Eye (tissue), 1 donor: ENCODE results near the gene BUD31.

Experiments used
- DNase-seq: peaks from one replicate; pipeline ENCODE4 v3.0.0-alpha.2; 2015

Gene BUD31

GRCh38 chr7:99438573-99439480 lies 30.1 kb downstream of the BUD31 start, which contains the start of the genes CPSF4 and PTCD1:
TSS of gene CPSF4 (plus strand) at chr7:99438943. CDS start at chr7:99439083, 140 bp downstream.
TSS of gene PTCD1 (minus strand) at chr7:99438798. CDS start at chr7:99435242, 3,556 bp downstream.
- peak; percentile 97 for DNase-seq

GRCh38 chr7:99440195-99440594 lies 31.4 kb downstream of the BUD31 start:
- DNase-seq, result no peak

DNA sequence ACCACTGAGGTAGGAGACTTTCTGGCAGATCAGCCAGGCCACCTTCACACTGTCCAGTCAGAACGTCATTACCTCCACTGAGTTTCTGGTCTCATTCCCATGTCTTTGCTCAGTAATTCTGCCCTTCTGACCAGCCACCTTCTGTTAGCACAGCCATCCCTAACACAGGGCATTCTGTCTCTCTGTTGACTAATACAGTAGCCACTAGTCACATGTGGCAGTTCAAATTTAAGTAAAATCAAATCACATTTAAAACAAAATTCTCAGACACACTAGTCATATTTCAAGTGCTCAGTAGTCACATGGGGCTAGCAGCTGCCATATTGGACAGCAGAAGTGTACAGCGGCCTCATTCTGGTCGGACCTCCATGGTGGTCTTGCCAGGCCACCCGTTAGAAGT lies 37.3 kb downstream of the BUD31 start:
- DNase-seq, result no peak

DNA sequence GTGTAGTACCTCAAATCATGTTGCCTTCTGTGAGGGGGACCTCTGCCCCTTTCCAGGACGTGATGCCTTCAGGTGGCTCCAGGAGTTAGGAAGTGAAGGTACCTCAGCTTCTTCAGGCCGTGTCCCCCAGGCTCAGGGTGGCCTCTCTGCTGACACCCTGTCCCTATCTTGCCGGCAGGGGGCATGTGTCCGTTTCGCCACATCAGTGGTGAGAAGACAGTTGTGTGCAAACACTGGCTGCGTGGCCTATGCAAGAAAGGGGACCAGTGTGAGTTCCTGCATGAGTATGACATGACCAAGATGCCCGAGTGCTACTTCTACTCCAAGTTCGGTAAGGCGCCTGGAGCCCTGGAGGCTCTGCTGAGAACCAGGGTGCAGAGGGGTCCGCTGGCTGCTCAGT lies 39.2 kb downstream of the BUD31 start:
- no peak for DNase-seq

DNA sequence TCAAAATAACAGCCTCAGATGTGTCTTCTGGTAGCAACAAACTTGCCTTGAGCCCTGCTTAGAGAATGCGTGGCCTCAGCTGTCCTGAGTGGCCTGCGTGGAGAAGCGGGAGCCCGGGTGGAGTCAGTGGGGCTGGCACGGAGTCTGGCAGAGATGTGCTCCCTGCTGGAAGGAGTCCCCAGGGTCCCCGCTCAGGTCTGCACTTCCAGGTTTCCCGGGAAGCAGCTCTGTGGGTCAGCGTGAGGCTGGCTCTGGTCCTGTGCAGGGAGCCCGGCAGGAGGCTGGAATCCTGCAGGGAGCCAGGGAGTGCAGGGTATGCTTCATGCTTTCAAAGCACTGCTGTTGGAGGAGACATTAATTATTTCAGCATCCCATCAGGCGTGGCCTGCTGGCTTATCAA lies 40.1 kb downstream of the BUD31 start:
- no peak for DNase-seq

DNA sequence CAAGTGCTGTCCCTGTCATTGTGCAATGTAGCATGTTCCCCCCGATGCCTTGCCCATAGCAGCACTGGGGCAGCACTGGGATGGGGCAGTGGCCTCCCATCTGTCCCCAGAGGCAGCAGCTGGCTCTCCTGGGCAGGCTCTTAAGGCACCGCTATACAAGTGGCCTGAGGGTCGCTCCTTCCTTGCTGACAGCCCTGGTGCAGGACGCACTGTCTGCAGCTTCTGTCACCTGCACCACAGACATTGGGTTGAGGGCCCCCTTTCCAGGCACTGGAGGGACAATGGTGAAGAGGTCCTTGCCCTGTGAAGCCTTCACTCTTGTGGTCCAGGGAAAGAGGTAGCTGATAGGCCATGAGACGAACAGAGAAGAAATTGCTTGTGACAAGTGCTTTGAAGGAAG lies 40.6 kb downstream of the BUD31 start:
- no peak for DNase-seq

GRCh38 chr7:99451936-99452335 lies 43.2 kb downstream of the BUD31 start:
- DNase-seq, result no peak

DNA sequence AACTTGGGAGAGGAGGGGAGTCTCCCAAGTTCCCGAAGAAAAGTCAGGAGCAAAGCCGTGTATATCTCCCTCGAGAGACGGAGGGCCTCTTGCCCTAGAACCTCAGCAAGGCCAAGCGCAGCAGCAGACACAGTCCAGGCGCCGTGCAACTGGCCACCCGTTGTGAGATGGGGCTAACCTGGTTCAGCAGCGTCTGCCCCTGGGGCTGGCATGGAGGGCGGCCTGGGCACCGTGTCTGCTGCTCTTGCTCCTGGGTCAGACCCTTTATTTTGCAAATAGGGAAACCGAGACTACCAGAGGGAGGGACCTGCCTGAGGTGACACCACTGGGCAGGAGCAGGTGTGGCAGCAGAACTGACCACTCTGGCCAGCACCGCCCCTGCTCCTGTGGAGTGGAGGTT lies 43.8 kb downstream of the BUD31 start:
- no peak for DNase-seq

- DNase-seq, result no peak
Observed at GRCh38 chr7:99453105-99453504, 44.3 kb downstream of the BUD31 start.

DNA sequence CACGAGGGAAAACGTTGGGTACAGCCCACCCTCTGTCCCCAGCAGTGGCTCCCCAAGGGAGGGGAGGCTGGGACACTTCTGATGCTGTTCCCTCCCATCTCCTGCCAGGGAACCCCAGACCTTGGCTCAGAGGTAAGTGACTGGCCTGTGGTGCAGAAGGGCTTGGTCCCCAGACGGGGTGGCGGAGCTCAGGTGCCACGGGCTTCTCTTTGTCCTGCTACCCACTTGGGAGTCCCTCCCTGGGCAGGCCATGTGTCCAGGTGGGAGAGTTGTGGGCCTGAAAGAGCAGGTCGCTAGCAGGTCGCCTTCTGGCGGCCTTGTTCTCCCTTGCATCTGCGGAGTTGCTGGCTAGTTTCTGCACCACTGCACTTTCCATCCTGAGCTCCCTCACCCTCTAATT lies 47.1 kb downstream of the BUD31 start:
- DNase-seq, result no peak

DNA sequence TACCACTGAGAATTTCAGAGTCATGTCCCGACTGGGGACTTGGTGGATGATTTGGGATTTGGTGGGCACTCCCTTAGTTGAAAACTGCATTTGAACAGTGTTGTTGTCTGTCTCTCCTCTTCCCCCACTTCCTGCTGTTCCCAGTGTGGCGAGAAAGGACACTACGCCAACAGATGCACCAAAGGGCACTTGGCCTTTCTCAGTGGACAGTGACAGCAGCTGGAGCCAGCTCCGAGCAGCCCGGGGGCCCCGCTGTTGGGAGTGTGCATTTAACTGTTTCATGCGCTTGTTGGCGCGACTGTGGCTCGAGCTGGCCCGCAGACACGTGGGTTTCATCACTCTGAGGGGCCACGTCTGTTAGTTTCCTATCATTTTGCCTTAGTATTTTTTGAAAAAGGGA lies 47.5 kb downstream of the BUD31 start:
- no peak for DNase-seq

DNA sequence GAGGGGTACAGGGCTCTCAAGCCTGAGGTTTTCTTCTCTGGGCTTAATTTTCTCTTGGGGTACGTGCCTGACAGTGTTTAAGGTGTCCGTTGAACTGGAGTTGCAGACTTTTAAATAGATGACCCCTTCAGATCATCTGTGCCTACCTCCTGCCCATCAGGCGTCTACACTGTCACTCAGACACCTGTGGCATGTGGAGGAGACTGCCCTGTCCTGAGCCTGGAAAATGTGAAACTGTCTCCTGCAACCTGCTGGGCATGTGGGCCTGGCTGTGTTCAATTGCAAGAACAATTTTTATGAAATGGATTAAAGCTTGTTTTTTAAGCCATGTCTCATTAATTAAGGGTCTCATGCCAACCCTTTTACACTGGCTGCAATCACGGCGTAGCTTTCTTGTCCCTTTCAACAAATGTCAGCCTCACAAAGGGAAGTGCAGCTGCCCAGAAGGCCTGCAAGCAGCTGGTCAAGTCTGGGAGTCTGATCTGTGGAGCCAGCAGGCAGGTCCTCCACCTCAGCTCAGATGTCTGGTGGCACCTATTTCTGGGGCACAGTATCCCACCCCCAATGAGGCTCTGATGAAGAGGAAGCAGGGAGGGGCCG lies 48.4 kb downstream of the BUD31 start:
- no peak for DNase-seq

DNA sequence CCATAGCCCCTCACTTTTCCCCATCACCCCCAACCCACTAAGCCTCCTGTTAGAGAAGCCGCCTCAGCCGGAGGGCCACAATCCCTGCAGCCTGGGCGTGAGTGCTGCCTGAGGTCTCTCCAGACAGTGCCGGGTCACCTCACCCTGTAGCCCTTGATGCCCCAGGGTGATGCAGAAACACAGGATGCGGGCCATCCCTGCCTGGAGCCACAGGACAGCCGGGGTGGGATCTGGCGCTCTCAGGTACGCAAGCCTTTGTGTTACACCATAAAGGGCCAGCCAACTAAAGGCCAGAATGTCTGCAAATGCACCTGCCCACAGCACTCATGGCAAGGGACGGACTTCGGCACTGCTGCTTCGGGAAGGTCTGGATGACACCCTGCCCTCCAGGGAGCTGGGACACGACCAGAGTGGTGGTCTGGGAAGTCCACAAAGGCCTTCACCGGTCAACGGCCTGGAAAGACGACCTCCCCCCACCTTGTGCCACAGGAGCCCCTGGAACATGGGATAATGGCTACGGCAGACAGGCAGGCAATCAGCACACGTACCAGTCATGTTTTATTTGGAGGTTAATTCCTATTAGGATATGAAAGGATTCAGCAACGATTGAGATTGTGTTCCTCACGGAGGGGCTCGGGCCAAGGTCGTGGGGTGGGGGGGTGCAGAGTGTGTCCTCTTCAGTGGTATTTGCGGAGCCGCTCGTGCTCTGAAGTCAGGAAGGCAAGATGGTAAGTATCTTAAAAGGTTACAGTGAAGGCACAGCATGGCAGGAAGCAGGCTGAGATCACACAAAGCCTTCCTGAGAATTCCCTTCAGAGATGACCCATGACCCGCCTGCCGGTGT lies 49.1 kb downstream of the BUD31 start:
- no peak for DNase-seq

GRCh38 chr7:99459087-99459486 lies 50.3 kb downstream of the BUD31 start:
- no peak for DNase-seq

DNA sequence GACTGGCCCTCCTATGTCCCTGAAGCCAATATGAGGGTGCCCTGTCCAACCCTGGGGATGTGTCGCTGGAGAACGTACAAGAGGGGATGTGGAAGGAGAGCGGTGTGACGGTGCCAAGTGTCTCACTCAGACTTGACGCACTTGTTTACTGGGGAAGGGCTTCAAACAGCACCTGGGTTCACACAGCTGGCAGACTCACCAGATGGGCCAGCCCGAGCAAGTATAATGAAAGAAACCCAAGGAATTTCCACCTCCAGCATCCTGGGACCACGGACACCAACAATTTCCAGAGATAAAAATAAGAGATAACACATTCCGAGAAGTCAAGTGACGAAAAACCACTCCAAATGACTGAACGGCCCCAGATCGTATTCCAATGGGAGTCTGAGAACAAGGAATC lies 51.9 kb downstream of the BUD31 start:
- no peak for DNase-seq

- no peak for DNase-seq
Observed at GRCh38 chr7:99461221-99461620, 52.5 kb downstream of the BUD31 start.

DNA sequence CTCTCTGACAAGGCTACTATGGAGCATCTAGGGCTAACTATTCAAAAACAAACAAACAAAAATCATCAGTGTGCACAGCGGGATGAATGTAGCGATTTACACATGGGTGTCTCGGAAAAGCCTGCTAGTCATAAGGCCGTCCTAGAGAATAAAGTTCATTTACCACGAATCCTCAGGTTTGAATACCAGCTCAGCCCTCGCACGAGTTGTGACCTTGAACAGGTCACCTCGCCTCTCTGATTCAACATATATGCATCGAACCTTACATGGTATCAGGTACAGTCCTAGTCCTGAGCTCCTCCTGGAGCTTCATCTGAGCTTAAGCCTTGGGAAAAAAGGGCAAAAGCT lies 56.6 kb downstream of the BUD31 start:
- no peak for DNase-seq

GRCh38 chr7:99468336-99468918 lies 59.7 kb downstream of the BUD31 start:
- DNase-seq, result no peak
